ENCODE results near the gene UTP15. TPM values are rescaled to one million over a fixed set of nuclear protein-coding genes. Genes with fewer than 3 reads are reported as not detected.

The UTP15 gene
- total RNA-seq, 4 donors from 2014 or later: 6.7 to 69.3 (median 23.3) TPM

GRCh38 chr5:73564675-73565074 is 868 bp upstream of the UTP15 start:
- intact Hi-C loops (cut with DNase I; ENCODE audit: low total_unique reads): no loop called here
- peaks cover 5 to 42% (median 22%) of the 10 kb centered on the region in 4 donors for H3K4me1 ChIP-seq
- peaks cover 0 to 28% (median 8%) of the 10 kb centered on the region in 4 donors for H3K36me3 ChIP-seq
- DNase-seq: no peak
- in situ Hi-C loops (cut with MboI; ENCODE audit: low pct_ligation_motif_present in 1 of 4, low pct_unique_long_range_greater_than_20kb in 1 of 4, low sequenced_read_pairs in 3 of 4): loop anchor here in 1 of 4 donors (25.0 kb wide), 1 partner anchor 1948 kb away; the partner anchor contains the start of genes CERT1 and POLK
- H3K27me3 ChIP-seq: no peaks in the 10 kb centered on the region
- H3K27ac ChIP-seq: peak overlapping the region; percentile 92 to 98 (median 96)
- H3K4me3 ChIP-seq: peak overlapping the region; percentile 61 to 80 (median 76)
- 2 to 3% methylated on average over 8 to 9 of the region's 9 CpGs for WGBS, 2 donors (ENCODE audit: low coverage in 1 of 2)
- no peak for TF ChIP-seq POLR2A (IDR thresholded peaks at IDR 0.05)
- TF ChIP-seq CTCF (IDR thresholded peaks at IDR 0.05): no peak
- TF ChIP-seq POLR2AphosphoS5 (IDR thresholded peaks at IDR 0.05): no peak
- TF ChIP-seq EP300 (IDR thresholded peaks at IDR 0.05; ENCODE audit: low read depth): no peak
- no peaks in the 10 kb centered on the region for H3K9me3 ChIP-seq

DNA sequence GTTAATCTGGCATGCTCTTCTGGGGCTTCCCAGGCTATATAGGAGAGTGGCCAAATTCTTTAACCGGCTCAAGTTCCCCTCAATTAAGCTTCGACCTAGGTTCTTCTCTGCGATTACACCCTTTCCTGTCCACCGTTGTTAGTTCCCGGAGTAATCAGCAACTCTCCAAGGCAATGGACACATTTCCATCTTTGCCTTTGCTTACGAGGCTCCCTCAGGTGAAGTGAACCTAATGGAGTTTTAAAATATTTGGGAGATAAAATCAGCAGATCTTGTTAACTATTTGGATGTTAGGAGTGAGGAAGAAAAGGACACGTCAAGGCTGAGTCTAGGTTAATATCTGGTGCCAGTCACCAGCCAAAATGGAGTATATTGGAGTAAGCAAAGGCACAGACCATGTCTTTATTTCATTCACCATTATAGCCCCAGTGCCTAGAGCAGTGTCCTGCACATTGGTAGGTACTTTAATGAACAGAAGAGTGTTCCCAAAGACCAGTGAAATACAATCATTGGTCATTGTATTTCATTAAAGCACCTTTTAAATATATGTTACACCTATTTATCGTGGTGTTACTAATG is 515 bp downstream of the UTP15 start:
- intact Hi-C loops (cut with DNase I; ENCODE audit: low total_unique reads) (no loop called here), in situ Hi-C loops (cut with MboI; ENCODE audit: low pct_ligation_motif_present in 1 of 4, low pct_unique_long_range_greater_than_20kb in 1 of 4, low sequenced_read_pairs in 3 of 4) (loop anchor here in 1 of 4 donors (25.0 kb wide), 1 partner anchor 1946 kb away; the partner anchor contains the start of genes CERT1 and POLK)
- H3K36me3 ChIP-seq: peaks cover 0 to 21% (median 1%) of the 10 kb centered on the region in 4 donors
- peak overlapping the region; percentile 61 to 79 (median 68) for H3K4me3 ChIP-seq
- TF ChIP-seq CTCF (IDR thresholded peaks at IDR 0.05) (no peak), EP300 (IDR thresholded peaks at IDR 0.05; ENCODE audit: low read depth) (no peak), POLR2A (IDR thresholded peaks at IDR 0.05) (no peak), POLR2AphosphoS5 (IDR thresholded peaks at IDR 0.05) (no peak)
- 2 to 3% methylated on average over 7 to 8 of the region's 8 CpGs for WGBS, 2 donors (ENCODE audit: low coverage in 1 of 2)
- peak overlapping the region; percentile 92 to 98 (median 96) for H3K27ac ChIP-seq
- peaks cover 5 to 42% (median 22%) of the 10 kb centered on the region in 4 donors for H3K4me1 ChIP-seq
- DNase-seq: no peak
- H3K27me3 ChIP-seq: no peaks in the 10 kb centered on the region
- no peaks in the 10 kb centered on the region for H3K9me3 ChIP-seq

DNA sequence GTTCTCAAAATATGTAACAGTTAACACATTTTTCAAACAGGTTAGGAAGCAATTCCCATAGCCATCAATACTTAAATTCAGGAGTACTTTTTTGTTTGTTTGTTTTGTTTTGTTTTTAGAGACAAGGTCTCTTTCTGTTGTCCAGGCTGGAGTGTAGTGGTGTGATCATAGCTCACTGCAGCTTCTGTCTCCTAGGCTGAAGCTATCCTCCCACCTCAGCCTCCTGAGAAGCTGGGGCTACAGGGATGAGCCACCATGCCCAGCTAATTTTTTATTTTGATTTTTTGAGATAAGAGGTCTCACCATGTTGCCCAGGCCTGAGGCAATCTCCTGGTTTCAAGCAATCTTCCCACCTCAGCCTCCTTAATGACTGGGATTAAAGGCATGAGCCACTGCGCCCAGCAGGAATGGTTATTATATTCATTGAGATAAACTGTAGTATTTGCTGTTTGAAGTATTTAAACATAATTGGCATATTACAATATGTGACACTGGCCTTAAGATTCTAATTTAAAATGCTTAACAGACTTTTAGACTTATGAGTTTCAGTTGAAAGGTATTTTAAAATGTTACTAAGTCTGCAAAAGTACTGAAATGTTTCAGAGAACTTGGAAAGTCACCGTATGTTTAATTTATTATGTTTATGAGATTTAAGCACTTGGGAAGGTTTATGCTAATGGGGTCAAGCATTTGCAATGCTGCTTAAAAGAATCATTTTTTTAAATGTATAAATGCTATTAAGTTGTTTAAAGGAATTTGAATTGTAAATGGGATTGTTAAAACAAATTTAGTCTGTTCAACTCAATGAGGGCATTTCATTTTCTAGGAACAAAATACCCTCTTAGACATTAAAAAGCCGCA is 17.0 kb downstream of the UTP15 start:
- no peak overlapping the region for H3K27ac ChIP-seq
- 45 to 62% methylated on average over 2 to 3 of the region's 3 CpGs for WGBS, 2 donors (ENCODE audit: low coverage in 1 of 2)
- no peaks in the 10 kb centered on the region for H3K4me1 ChIP-seq
- in situ Hi-C loops (cut with MboI; ENCODE audit: low pct_ligation_motif_present in 1 of 4, low pct_unique_long_range_greater_than_20kb in 1 of 4, low sequenced_read_pairs in 3 of 4) (loop anchor here in 1 of 4 donors (25.0 kb wide), 1 partner anchor 1080 kb away; no protein-coding TSS in a partner anchor), intact Hi-C loops (cut with DNase I; ENCODE audit: low total_unique reads) (no loop called here)
- no peak for TF ChIP-seq POLR2AphosphoS5 (IDR thresholded peaks at IDR 0.05)
- no peak for TF ChIP-seq CTCF (IDR thresholded peaks at IDR 0.05)
- no peak for TF ChIP-seq POLR2A (IDR thresholded peaks at IDR 0.05)
- no peak for TF ChIP-seq EP300 (IDR thresholded peaks at IDR 0.05; ENCODE audit: low read depth)
- H3K4me3 ChIP-seq: no peak overlapping the region
- no peaks in the 10 kb centered on the region for H3K9me3 ChIP-seq
- H3K36me3 ChIP-seq: peaks cover 0 to 33% (median 16%) of the 10 kb centered on the region in 4 donors
- H3K27me3 ChIP-seq: no peaks in the 10 kb centered on the region
- DNase-seq: no peak

DNA sequence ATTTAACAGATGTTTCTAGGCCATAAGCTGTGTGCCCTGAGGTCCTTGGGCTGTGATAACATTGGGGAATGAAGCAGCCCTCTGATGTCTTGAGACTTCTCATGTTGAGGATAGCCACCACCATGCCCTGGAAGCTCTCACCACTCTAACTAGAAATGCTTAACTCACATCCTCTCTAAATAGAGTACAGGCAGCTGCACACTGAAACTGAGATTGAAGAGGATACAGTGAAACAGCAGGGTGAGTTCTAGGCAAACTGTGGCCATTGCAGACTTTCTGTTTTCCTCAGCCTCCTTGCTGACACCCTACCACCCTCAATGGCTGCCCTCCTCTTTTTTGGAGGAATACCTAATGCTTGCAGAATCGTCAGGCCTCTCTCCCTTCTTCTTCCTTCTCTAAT is 22.4 kb downstream of the UTP15 start:
- intact Hi-C loops (cut with DNase I; ENCODE audit: low total_unique reads): no loop called here
- no peak overlapping the region for H3K4me3 ChIP-seq
- TF ChIP-seq POLR2A (IDR thresholded peaks at IDR 0.05) (no peak), CTCF (IDR thresholded peaks at IDR 0.05) (no peak), EP300 (IDR thresholded peaks at IDR 0.05; ENCODE audit: low read depth) (no peak), POLR2AphosphoS5 (IDR thresholded peaks at IDR 0.05) (no peak)
- WGBS, 2 donors (ENCODE audit: low coverage in 1 of 2): 41% methylated on average over 1 of the region's 1 CpG; no CpG with 5 or more reads in 1 of the 2 donors
- H3K9me3 ChIP-seq: no peaks in the 10 kb centered on the region
- H3K27me3 ChIP-seq: no peaks in the 10 kb centered on the region
- no peaks in the 10 kb centered on the region for H3K36me3 ChIP-seq
- no peak overlapping the region for H3K27ac ChIP-seq
- DNase-seq: no peak
- in situ Hi-C loops (cut with MboI; ENCODE audit: low pct_ligation_motif_present in 1 of 4, low pct_unique_long_range_greater_than_20kb in 1 of 4, low sequenced_read_pairs in 3 of 4): loop anchor here in 1 of 4 donors (25.0 kb wide), 1 partner anchor 1074 kb away; no protein-coding TSS in a partner anchor
- H3K4me1 ChIP-seq: no peaks in the 10 kb centered on the region
